KMS-11 (cell line): ENCODE results near the gene RABGAP1.

Experiments
- H2AFZ ChIP-seq: fragments of 200-600 bp; sonication (generic); 2 replicates; pipeline ENCODE4 v1.6.1; 2016; ENCODE audit warnings: antibody characterized with exemption, mixed run types, low read depth
- H3K27ac ChIP-seq: fragments of 200-600 bp; sonication (generic); 2 replicates; pipeline ENCODE4 v1.6.1; 2016; ENCODE audit warnings: mild to moderate bottlenecking, mixed run types
- H3K27me3 ChIP-seq: fragments of 200-600 bp; sonication (generic); 2 replicates; pipeline ENCODE4 v1.6.1; 2017; ENCODE audit warnings: mild to moderate bottlenecking, low read depth, mixed run types, moderate library complexity; ENCODE audit not compliant: insufficient read depth
- H3K36me3 ChIP-seq: fragments of 200-600 bp; sonication (generic); 2 replicates; pipeline ENCODE4 v1.6.1; 2017; ENCODE audit warnings: mild to moderate bottlenecking, mixed run types; ENCODE audit not compliant: insufficient read depth
- H3K4me1 ChIP-seq: fragments of 200-600 bp; sonication (generic); 2 replicates; pipeline ENCODE4 v1.6.1; 2016; ENCODE audit warnings: mild to moderate bottlenecking, low read depth, mixed run types; ENCODE audit not compliant: poor library complexity, severe bottlenecking
- H3K4me2 ChIP-seq: fragments of 200-600 bp; sonication (generic); 2 replicates; pipeline ENCODE4 v1.7.0; 2016; ENCODE audit warnings: mild to moderate bottlenecking, mixed run types
- H3K4me3 ChIP-seq: fragments of 200-600 bp; sonication (generic); IDR thresholded peaks from 2 replicates; pipeline ENCODE4 v1.6.1; 2017; ENCODE audit warnings: low read depth, low read length, mixed read lengths; ENCODE audit not compliant: insufficient read depth
- H3K79me2 ChIP-seq: fragments of 200-600 bp; sonication (generic); 2 replicates; pipeline ENCODE4 v1.6.1; 2016; ENCODE audit warnings: low read depth, mixed run types; ENCODE audit not compliant: insufficient read depth
- H3K9ac ChIP-seq: fragments of 200-600 bp; sonication (generic); 2 replicates; pipeline ENCODE4 v1.6.1; 2016; ENCODE audit warnings: mild to moderate bottlenecking, mixed run types
- H4K20me1 ChIP-seq: fragments of 200-600 bp; sonication (generic); 2 replicates; pipeline ENCODE4 v1.6.1; 2016; ENCODE audit warnings: mild to moderate bottlenecking, mixed run types; ENCODE audit not compliant: insufficient read depth
- CTCF ChIP-seq: fragments of 200-600 bp; sonication (generic); conservative IDR thresholded peaks from 2 replicates; pipeline ENCODE4 v1.6.1; 2017; ENCODE audit warnings: low read depth, mild to moderate bottlenecking, antibody characterized with exemption, low read length, moderate library complexity, mixed read lengths

RABGAP1 gene

DNA sequence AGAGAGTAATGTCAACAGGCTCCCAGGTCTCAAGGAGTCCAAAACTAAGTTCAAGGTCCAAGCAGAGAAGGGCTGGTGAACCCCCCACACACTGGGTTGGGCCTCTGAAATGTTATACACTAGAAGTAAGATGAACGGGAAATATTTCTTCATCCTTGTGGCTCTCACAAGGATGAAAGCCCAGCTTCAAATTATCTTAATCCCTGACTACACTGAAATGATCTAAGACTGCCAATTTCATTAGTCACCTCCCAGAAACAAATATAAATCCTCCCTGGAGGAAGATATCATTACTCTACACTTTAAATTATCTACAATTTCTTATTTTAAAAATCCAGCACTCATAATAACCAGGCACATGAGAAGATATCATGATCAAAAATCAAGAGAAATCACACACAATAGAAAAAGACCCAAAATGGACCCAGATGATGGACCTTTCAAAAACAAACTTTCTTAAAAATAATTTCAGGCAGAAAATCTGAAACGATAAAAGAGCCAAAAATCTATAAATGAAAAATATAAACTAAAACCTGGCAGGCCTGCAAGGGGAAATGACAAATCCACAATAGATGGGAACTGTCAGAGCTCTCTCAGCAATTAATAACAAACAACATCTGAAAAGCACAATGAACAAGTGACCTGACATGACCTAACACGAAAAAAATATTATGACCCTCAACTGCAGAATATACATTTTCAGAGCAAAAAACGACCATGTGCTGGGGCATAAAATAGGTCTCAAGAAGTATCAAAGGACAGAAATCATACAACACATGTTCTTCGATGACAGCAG, 210.1 kb downstream of the RABGAP1 start:
- no peak overlapping the region for H3K4me2 ChIP-seq
- H3K79me2 ChIP-seq = no peaks in the 10 kb centered on the region
- H2AFZ ChIP-seq = no peak overlapping the region
- H4K20me1 ChIP-seq = no peaks in the 10 kb centered on the region
- no peak overlapping the region for H3K9ac ChIP-seq
- no peaks in the 10 kb centered on the region for H3K36me3 ChIP-seq
- no peak for TF ChIP-seq CTCF
- H3K27me3 ChIP-seq = no peaks in the 10 kb centered on the region
- H3K4me3 ChIP-seq = no peak overlapping the region
- no peaks in the 10 kb centered on the region for H3K4me1 ChIP-seq
- no peak overlapping the region for H3K27ac ChIP-seq
